IMR-90 (cell line): ENCODE results near the gene CMIP. TPM values are rescaled to one million over a fixed set of nuclear protein-coding genes. Genes with fewer than 3 reads are reported as not detected.

Source experiments
- ATAC-seq: fragments of 200-7000 bp; cut with Tn5 transposase; 2 replicates; pipeline ENCODE4 v1.9.1; 2020; ENCODE audit warnings: low read depth, mild to moderate bottlenecking, moderate library complexity
- BruUV-seq: library from RNA; stranded (reverse); fragments of 400-500 nt; replicated peaks from 2 replicates; lab custom pipeline; 2021; lab: Mats Ljungman, UMichigan
- CTCF ChIA-PET: fragments of 300-600 bp; formaldehyde crosslinking; extraction: SDS; loops from one replicate; lab custom pipeline; 2021; ENCODE audit warnings: antibody characterized with exemption; lab: Yijun Ruan, JAX
- POLR2A ChIA-PET: fragments of 300-600 bp; sonication (Branson Sonifier 250); formaldehyde crosslinking; loops from one replicate; lab custom pipeline; 2022; ENCODE audit warnings: antibody characterized with exemption; ENCODE audit not compliant: unreplicated experiment; lab: Charles Lee
- DNase-seq: peaks from one replicate; pipeline ENCODE4 v3.0.0; 2013
- H2AFZ ChIP-seq: replicated peaks from 2 replicates; pipeline ENCODE3; 2013; ENCODE audit warnings: low read length, mild to moderate bottlenecking; ENCODE audit not compliant: poor library complexity
- H2AK5ac ChIP-seq: 2 replicates; pipeline ENCODE4 v1.6.1; 2013; ENCODE audit warnings: low read depth, low read length, inconsistent platforms
- H2AK9ac ChIP-seq: replicated peaks from 2 replicates; pipeline ENCODE3; 2013; ENCODE audit warnings: mild to moderate bottlenecking, low read depth, low read length, moderate library complexity; ENCODE audit not compliant: poor library complexity
- H2BK120ac ChIP-seq: 2 replicates; pipeline ENCODE4 v1.6.1; 2013; ENCODE audit warnings: low read depth, low read length, inconsistent platforms
- H2BK15ac ChIP-seq: 3 replicates; pipeline ENCODE4 v1.6.1; 2013; ENCODE audit warnings: low read depth, low read length, inconsistent platforms
- H2BK20ac ChIP-seq: 2 replicates; pipeline ENCODE4 v1.6.1; 2013; ENCODE audit warnings: low read depth, mild to moderate bottlenecking, inconsistent platforms, low read length, moderate library complexity
- H2BK5ac ChIP-seq: 2 replicates; pipeline ENCODE4 v1.6.1; 2013; ENCODE audit warnings: mild to moderate bottlenecking, low read depth, low read length, inconsistent platforms; ENCODE audit not compliant: poor library complexity, severe bottlenecking
- H3K14ac ChIP-seq: replicated peaks from 2 replicates; pipeline ENCODE4 v1.6.1; 2013; ENCODE audit warnings: low read depth, low read length, inconsistent platforms
- H3K18ac ChIP-seq: 2 replicates; pipeline ENCODE4 v1.6.1; 2013; ENCODE audit warnings: low read depth, low read length, control low read depth
- H3K23ac ChIP-seq: 2 replicates; pipeline ENCODE4 v1.6.1; 2013; ENCODE audit warnings: low read depth, low read length, inconsistent platforms
- H3K27ac ChIP-seq: 2 replicates; pipeline ENCODE4 v1.5.1; 2013; ENCODE audit warnings: mild to moderate bottlenecking, control low read depth, low read length; ENCODE audit not compliant: insufficient read depth
- H3K27me3 ChIP-seq: 2 replicates; pipeline ENCODE4 v1.6.1; 2013; ENCODE audit warnings: low read length; ENCODE audit not compliant: control insufficient read depth, insufficient read depth
- H3K36me3 ChIP-seq: 2 replicates; pipeline ENCODE4 v1.6.1; 2013; ENCODE audit warnings: low read length, mixed read lengths; ENCODE audit not compliant: control insufficient read depth, insufficient read depth
- H3K4ac ChIP-seq: 2 replicates; pipeline ENCODE4 v1.6.1; 2013; ENCODE audit warnings: low read depth, low read length, inconsistent platforms
- H3K4me1 ChIP-seq: 2 replicates; pipeline ENCODE4 v1.6.1; 2013; ENCODE audit warnings: low read length, mixed read lengths; ENCODE audit not compliant: control insufficient read depth, insufficient read depth
- H3K4me2 ChIP-seq: 2 replicates; pipeline ENCODE4 v1.6.1; 2013; ENCODE audit warnings: low read depth, mild to moderate bottlenecking, control low read depth, low read length, moderate library complexity
- H3K4me3 ChIP-seq: 2 replicates; pipeline ENCODE4 v1.5.1; 2013; ENCODE audit warnings: low read depth, mild to moderate bottlenecking, control low read depth, low read length, moderate library complexity; ENCODE audit not compliant: insufficient read depth
- H3K56ac ChIP-seq: 2 replicates; pipeline ENCODE4 v1.6.1; 2013; ENCODE audit warnings: low read length, inconsistent platforms; ENCODE audit not compliant: insufficient read depth; ENCODE audit errors: extremely low read depth
- H3K79me1 ChIP-seq, 2 experiments: 2 replicates each; pipeline ENCODE4 v1.6.1; 2013; ENCODE audit warnings: low read length in 2 of 2, inconsistent platforms in 1 of 2, low read depth in 1 of 2
- H3K9ac ChIP-seq: 2 replicates; pipeline ENCODE4 v1.6.1; 2013; ENCODE audit warnings: low read depth, low read length, control low read depth
- H3K9me1 ChIP-seq: 2 replicates; pipeline ENCODE4 v1.6.1; 2013; ENCODE audit warnings: low read length, inconsistent platforms; ENCODE audit not compliant: insufficient read depth
- H3K9me3 ChIP-seq: 2 replicates; pipeline ENCODE4 v1.6.1; 2013; ENCODE audit warnings: low read length; ENCODE audit not compliant: control insufficient read depth, insufficient read depth
- H4K20me1 ChIP-seq: 2 replicates; pipeline ENCODE4 v1.6.1; 2013; ENCODE audit warnings: low read length, inconsistent platforms; ENCODE audit not compliant: insufficient read depth
- H4K5ac ChIP-seq: 2 replicates; pipeline ENCODE4 v1.6.1; 2013; ENCODE audit warnings: mild to moderate bottlenecking, low read depth, low read length, control low read depth
- H4K8ac ChIP-seq, 2 experiments: 2 replicates each; pipeline ENCODE4 v1.6.1; 2013; ENCODE audit warnings: low read depth in 2 of 2, low read length in 2 of 2, control low read depth in 1 of 2, inconsistent platforms in 1 of 2
- H4K91ac ChIP-seq: 2 replicates; pipeline ENCODE4 v1.6.1; 2013; ENCODE audit warnings: low read depth, low read length, inconsistent platforms; ENCODE audit not compliant: insufficient read depth
- BHLHE40 ChIP-seq: fragments of 150-350 bp; IDR thresholded peaks from 2 replicates; pipeline ENCODE4 v1.6.1; 2016; ENCODE audit warnings: mild to moderate bottlenecking, low read depth, low read length
- CEBPB ChIP-seq: IDR thresholded peaks from 2 replicates; pipeline ENCODE4 v1.6.1; 2012; ENCODE audit warnings: low read depth, low read length, improper control_type of control experiment
- CHD1 ChIP-seq: IDR thresholded peaks from 2 replicates; pipeline ENCODE4 v1.6.1; 2012; ENCODE audit warnings: low read depth, low read length, improper control_type of control experiment
- CTCF ChIP-seq: conservative IDR thresholded peaks from 2 replicates; pipeline ENCODE4 v1.5.1; 2012; ENCODE audit warnings: mild to moderate bottlenecking, low read depth, low read length, improper control_type of control experiment
- POLR2A ChIP-seq: IDR thresholded peaks from 2 replicates; pipeline ENCODE4 v1.6.1; 2012; ENCODE audit warnings: mild to moderate bottlenecking, low read depth, low read length
- RAD21 ChIP-seq: IDR thresholded peaks from 2 replicates; pipeline ENCODE4 v1.6.1; 2012; ENCODE audit warnings: low read length, improper control_type of control experiment
- RCOR1 ChIP-seq: IDR thresholded peaks from 2 replicates; pipeline ENCODE4 v1.6.1; 2012; ENCODE audit warnings: mild to moderate bottlenecking, low read length, improper control_type of control experiment; ENCODE audit not compliant: insufficient replicate concordance
- RFX5 ChIP-seq: IDR thresholded peaks from 2 replicates; pipeline ENCODE4 v1.8.0; 2012; ENCODE audit warnings: low read depth, mild to moderate bottlenecking, low read length, moderate library complexity
- SMC3 ChIP-seq: fragments of 150-350 bp; IDR thresholded peaks from 2 replicates; pipeline ENCODE4 v1.6.1; 2016; ENCODE audit warnings: low read depth, mild to moderate bottlenecking, antibody characterized with exemption, low read length, moderate library complexity
- WGBS, 2 experiments: methylation state at CpG; one replicate each; pipeline versions ENCODE4 v1.1.5 to v1.1.7; 2013; ENCODE audit warnings: missing lambda C conversion rate in 2 of 2; ENCODE audit not compliant: insufficient read length in 1 of 2; ENCODE audit errors: extremely low coverage in 2 of 2; 5-methylcytosine and 5-hydroxymethylcytosine counted together
- dilution Hi-C: fragments of 300-500 bp; cut with HindIII; formaldehyde crosslinking; loops from one replicate; pipeline ENCODE4 v1.14.3; 2018; ENCODE audit warnings: low sequenced_read_pairs; ENCODE audit not compliant: unreplicated experiment
- in situ Hi-C: fragments of 300-500 bp; cut with MboI; formaldehyde crosslinking; loops from 3 replicates; pipeline ENCODE4 v1.14.3; 2019; ENCODE audit warnings: low sequenced_read_pairs, inconsistent platforms, mixed read lengths
- intact Hi-C: fragments of 100-400 bp; cut with micrococcal nuclease; formaldehyde crosslinking; loops from 2 replicates; pipeline ENCODE4 v1.10.0; 2022
- polyA plus RNA-seq, 3 experiments: library from polyadenylated mRNA; depleted of rRNA; stranded (reverse); fragments of >200 nt; gene quantifications; 2 replicates each; pipeline ENCODE4 v1.2.3, GENCODE V29; 2012; ENCODE audit warnings: low replicate concordance in 1 of 3
- total RNA-seq: library from RNA; depleted of rRNA; stranded (reverse); fragments of >200 nt; gene quantifications from 2 replicates; pipeline ENCODE4 v1.2.3, GENCODE V29; 2012
- TF ChIP-seq, protein P1 (sequence below): fragments of 150-350 bp; IDR thresholded peaks from 2 replicates; pipeline ENCODE4 v1.6.1; 2017; ENCODE audit warnings: mild to moderate bottlenecking, antibody characterized with exemption, low read length, low read depth

Gene CMIP
- total and polyA plus RNA-seq, 2 of the 4 experiments (the other 2 are of a cell fraction): 3.2 to 11.6 TPM

GRCh38 chr16:81699596-81699995 lies 255.0 kb downstream of the CMIP start:
- Histone ChIP-seq H3K23ac (no peak overlapping the region), H3K9me1 (0 out of 2 replicates have a peak, but pooled peaks cover 3% of the 10 kb centered on the region), H4K91ac (no peak overlapping the region), H3K9me3 (no peaks in the 10 kb centered on the region), H2BK20ac (no peak overlapping the region), H3K4me1 (peaks cover 11% of the 10 kb centered on the region), H3K79me1 (no peaks in the 10 kb centered on the region), H3K27ac (no peak overlapping the region), H4K8ac (no peak overlapping the region), H3K14ac (no peak overlapping the region), H4K5ac (no peak overlapping the region), H3K4me3 (no peak overlapping the region), H3K27me3 (no peaks in the 10 kb centered on the region), H3K56ac (no peak overlapping the region), H3K4ac (no peak overlapping the region), H3K9ac (no peak overlapping the region), H2BK120ac (no peak overlapping the region), H3K4me2 (no peak overlapping the region), H2BK15ac (no peak overlapping the region), H2AK5ac (no peak overlapping the region), H2AK9ac (no peak overlapping the region), H2BK5ac (no peak overlapping the region), H2AFZ (no peak overlapping the region), H3K36me3 (peaks cover 24% of the 10 kb centered on the region), H4K20me1 (peaks cover 18% of the 10 kb centered on the region), H3K18ac (no peak overlapping the region)
- DNase-seq: no peak
- in situ Hi-C loops: no loop called here
- no TSS peak for BruUV-seq
- TF ChIP-seq BHLHE40: no peak
- TF ChIP-seq, protein P1, sequence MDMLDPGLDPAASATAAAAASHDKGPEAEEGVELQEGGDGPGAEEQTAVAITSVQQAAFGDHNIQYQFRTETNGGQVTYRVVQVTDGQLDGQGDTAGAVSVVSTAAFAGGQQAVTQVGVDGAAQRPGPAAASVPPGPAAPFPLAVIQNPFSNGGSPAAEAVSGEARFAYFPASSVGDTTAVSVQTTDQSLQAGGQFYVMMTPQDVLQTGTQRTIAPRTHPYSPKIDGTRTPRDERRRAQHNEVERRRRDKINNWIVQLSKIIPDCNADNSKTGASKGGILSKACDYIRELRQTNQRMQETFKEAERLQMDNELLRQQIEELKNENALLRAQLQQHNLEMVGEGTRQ: no peak
- no peak for TF ChIP-seq RAD21
- TF ChIP-seq RFX5: no peak
- TF ChIP-seq CHD1: no peak
- no peak for TF ChIP-seq RCOR1
- no peak for TF ChIP-seq CTCF
- TF ChIP-seq POLR2A: no peak
- no peak for TF ChIP-seq CEBPB
- no peak for TF ChIP-seq SMC3
- dilution Hi-C loops: no loop called here
- ChIA-PET POLR2A (no interaction called here), CTCF (no interaction called here)
- intact Hi-C loops: no loop called here
- WGBS, 2 experiments: 100% methylated on average over 2 of the region's 10 CpGs; no CpG with 5 or more reads in 1 of the 2 experiments
- no peak for ATAC-seq
